ENCODE measurements around the gene GPBP1L1. TPM values are rescaled to one million over a fixed set of nuclear protein-coding genes. Genes with fewer than 3 reads are reported as not detected.

The GPBP1L1 gene
- total and polyA plus RNA-seq, 2 donors (not counting 1 experiment from before 2014, with no cell fraction given), result 77.2 to 104 TPM

DNA sequence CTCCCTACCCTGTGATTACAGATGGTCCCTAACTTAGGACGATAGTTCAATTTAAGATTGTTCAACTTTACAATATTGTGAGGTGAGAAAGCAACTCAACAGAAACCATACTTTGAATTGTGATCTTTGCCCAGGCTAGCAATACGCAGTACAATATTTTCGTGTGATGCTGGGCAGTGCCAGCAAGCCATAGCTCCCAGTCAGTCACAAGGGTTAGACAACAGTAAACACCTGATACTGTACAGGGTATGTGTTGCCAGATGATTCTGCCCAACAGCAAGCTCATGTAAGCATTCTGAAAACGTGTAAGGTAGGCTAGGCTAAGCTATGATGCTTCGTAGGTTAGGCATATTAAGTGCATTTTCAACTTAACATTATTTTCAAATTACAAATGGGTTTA is 11.9 kb downstream of the GPBP1L1 start:
- TF ChIP-seq EZH2 (IDR thresholded peaks at IDR 0.05; ENCODE audit: low read length, missing control alignments), result no peak
- TF ChIP-seq, protein P1, sequence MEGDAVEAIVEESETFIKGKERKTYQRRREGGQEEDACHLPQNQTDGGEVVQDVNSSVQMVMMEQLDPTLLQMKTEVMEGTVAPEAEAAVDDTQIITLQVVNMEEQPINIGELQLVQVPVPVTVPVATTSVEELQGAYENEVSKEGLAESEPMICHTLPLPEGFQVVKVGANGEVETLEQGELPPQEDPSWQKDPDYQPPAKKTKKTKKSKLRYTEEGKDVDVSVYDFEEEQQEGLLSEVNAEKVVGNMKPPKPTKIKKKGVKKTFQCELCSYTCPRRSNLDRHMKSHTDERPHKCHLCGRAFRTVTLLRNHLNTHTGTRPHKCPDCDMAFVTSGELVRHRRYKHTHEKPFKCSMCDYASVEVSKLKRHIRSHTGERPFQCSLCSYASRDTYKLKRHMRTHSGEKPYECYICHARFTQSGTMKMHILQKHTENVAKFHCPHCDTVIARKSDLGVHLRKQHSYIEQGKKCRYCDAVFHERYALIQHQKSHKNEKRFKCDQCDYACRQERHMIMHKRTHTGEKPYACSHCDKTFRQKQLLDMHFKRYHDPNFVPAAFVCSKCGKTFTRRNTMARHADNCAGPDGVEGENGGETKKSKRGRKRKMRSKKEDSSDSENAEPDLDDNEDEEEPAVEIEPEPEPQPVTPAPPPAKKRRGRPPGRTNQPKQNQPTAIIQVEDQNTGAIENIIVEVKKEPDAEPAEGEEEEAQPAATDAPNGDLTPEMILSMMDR (conservative IDR thresholded peaks at IDR 0.05 in 1 of 2, IDR thresholded peaks at IDR 0.05 in 1 of 2; ENCODE audit: low read depth in 1 of 2, low read length in 2 of 2), result no peak
- Histone ChIP-seq H3K27me3 (ENCODE audit: control insufficient read depth, insufficient read depth, low read length) (no peaks in the 10 kb centered on the region), H3K79me2 (ENCODE audit: control insufficient read depth, insufficient read depth, low read length) (peaks cover 86% of the 10 kb centered on the region), H4K20me1 (ENCODE audit: control insufficient read depth, extremely low read depth, insufficient read depth, low read length) (peaks cover 6% of the 10 kb centered on the region), H3K27ac (ENCODE audit: insufficient read depth, low read length) (no peak overlapping the region), H2AFZ (ENCODE audit: low read length) (no peak overlapping the region), H3K9ac (ENCODE audit: insufficient read depth, low read length) (no peak overlapping the region), H3K4me2 (ENCODE audit: extremely low read depth, insufficient read depth, low read length) (no peak overlapping the region), H3K9me3 (ENCODE audit: control insufficient read depth, insufficient read depth, low read depth, low read length) (no peaks in the 10 kb centered on the region), H3K4me3 (replicated peaks in 1 of 4; ENCODE audit: control extremely low read depth in 1 of 4, insufficient read depth in 1 of 4, low read depth in 3 of 4, low read length in 4 of 4) (no peak overlapping the region), H3K4me1 (ENCODE audit: control insufficient read depth, extremely low read depth, insufficient read depth, low read length) (peaks cover 11% of the 10 kb centered on the region), H3K36me3 (ENCODE audit: control insufficient read depth, insufficient read depth, low read length) (peaks cover 1% of the 10 kb centered on the region)
- no peak for DNase-seq (ENCODE audit: low read depth in 2 of 2)

DNA sequence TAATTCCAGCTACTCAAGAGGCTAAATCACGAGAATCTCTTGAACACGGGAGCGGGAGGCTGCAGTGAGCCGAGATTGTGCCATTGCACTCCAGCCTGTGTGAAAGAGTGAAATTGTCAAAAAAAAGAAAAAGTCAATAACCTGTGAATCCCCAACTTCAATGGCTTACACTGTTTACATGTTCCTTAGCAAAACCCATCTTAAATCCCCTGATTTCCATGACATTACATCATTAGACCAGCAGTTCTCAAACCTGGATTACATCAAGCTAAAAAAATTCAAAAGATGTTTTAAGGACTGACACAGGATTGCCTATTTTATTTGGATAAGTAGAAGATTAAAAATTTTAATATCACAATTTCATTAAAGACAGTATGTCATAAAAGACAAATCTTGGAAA is 12.4 kb downstream of the GPBP1L1 start:
- H3K4me2 ChIP-seq (ENCODE audit: extremely low read depth, insufficient read depth, low read length), result no peak overlapping the region
- H3K36me3 ChIP-seq (ENCODE audit: control insufficient read depth, insufficient read depth, low read length), result peaks cover 1% of the 10 kb centered on the region
- peaks cover 84% of the 10 kb centered on the region for H3K79me2 ChIP-seq (ENCODE audit: control insufficient read depth, insufficient read depth, low read length)
- H3K4me1 ChIP-seq (ENCODE audit: control insufficient read depth, extremely low read depth, insufficient read depth, low read length), result peaks cover 11% of the 10 kb centered on the region
- H4K20me1 ChIP-seq (ENCODE audit: control insufficient read depth, extremely low read depth, insufficient read depth, low read length), result peaks cover 4% of the 10 kb centered on the region
- H3K9ac ChIP-seq (ENCODE audit: insufficient read depth, low read length), result no peak overlapping the region
- TF ChIP-seq, protein P1 (conservative IDR thresholded peaks at IDR 0.05 in 1 of 2, IDR thresholded peaks at IDR 0.05 in 1 of 2; ENCODE audit: low read depth in 1 of 2, low read length in 2 of 2), result no peak
- TF ChIP-seq EZH2 (IDR thresholded peaks at IDR 0.05; ENCODE audit: low read length, missing control alignments), result no peak
- H3K27ac ChIP-seq (ENCODE audit: insufficient read depth, low read length), result no peak overlapping the region
- H3K4me3 ChIP-seq (replicated peaks in 1 of 4; ENCODE audit: control extremely low read depth in 1 of 4, insufficient read depth in 1 of 4, low read depth in 3 of 4, low read length in 4 of 4), result no peak overlapping the region
- no peaks in the 10 kb centered on the region for H3K27me3 ChIP-seq (ENCODE audit: control insufficient read depth, insufficient read depth, low read length)
- H3K9me3 ChIP-seq (ENCODE audit: control insufficient read depth, insufficient read depth, low read depth, low read length), result no peaks in the 10 kb centered on the region
- no peak overlapping the region for H2AFZ ChIP-seq (ENCODE audit: low read length)
- DNase-seq (ENCODE audit: low read depth in 2 of 2), result peak; percentile 37 to 40

DNA sequence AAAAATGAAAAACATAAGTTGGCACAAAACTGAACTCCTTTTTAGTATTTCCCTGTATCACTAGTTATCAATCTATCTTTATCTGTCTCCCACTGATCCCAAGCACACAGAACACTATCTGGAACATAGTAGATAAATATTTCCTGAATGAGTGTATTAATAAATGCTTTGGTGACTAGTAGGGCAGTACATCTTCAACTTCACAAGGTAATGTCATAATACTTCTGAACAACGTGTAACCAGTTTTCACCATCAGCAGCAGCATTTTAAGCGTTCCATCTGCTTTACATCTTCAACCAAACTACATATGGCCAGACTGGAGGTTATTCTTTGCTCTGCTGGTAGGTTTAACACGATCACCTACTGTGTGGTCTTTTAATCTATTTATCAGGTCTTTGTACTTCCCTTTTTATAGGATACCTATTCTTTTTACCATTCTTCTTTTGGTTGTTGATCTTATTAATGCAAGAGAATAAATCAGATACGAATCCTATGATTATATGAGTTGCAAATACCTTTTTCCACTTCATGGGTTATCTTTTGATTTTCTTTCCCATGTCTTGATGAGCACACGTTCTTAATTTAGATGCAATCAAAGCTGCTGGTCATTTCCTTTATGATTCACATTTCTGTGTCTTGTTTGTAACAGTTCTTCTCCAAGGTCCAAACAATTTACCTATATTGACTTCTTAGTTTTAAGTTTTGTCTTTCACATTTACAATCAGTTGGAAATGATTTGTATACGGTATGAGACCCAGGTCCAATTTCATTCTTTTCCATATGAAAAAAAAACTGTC is 16.3 kb downstream of the GPBP1L1 start:
- Histone ChIP-seq H2AFZ (ENCODE audit: low read length) (no peak overlapping the region), H3K27ac (ENCODE audit: insufficient read depth, low read length) (no peak overlapping the region), H3K4me2 (ENCODE audit: extremely low read depth, insufficient read depth, low read length) (no peak overlapping the region), H3K4me1 (ENCODE audit: control insufficient read depth, extremely low read depth, insufficient read depth, low read length) (peaks cover 12% of the 10 kb centered on the region), H3K4me3 (replicated peaks in 1 of 4; ENCODE audit: control extremely low read depth in 1 of 4, insufficient read depth in 1 of 4, low read depth in 3 of 4, low read length in 4 of 4) (no peak overlapping the region), H3K79me2 (ENCODE audit: control insufficient read depth, insufficient read depth, low read length) (peaks cover 88% of the 10 kb centered on the region), H3K9me3 (ENCODE audit: control insufficient read depth, insufficient read depth, low read depth, low read length) (no peaks in the 10 kb centered on the region), H3K36me3 (ENCODE audit: control insufficient read depth, insufficient read depth, low read length) (peaks cover 1% of the 10 kb centered on the region), H3K9ac (ENCODE audit: insufficient read depth, low read length) (no peak overlapping the region), H4K20me1 (ENCODE audit: control insufficient read depth, extremely low read depth, insufficient read depth, low read length) (no peaks in the 10 kb centered on the region), H3K27me3 (ENCODE audit: control insufficient read depth, insufficient read depth, low read length) (no peaks in the 10 kb centered on the region)
- TF ChIP-seq, protein P1 (conservative IDR thresholded peaks at IDR 0.05 in 1 of 2, IDR thresholded peaks at IDR 0.05 in 1 of 2; ENCODE audit: low read depth in 1 of 2, low read length in 2 of 2), result no peak
- TF ChIP-seq EZH2 (IDR thresholded peaks at IDR 0.05; ENCODE audit: low read length, missing control alignments), result no peak
- peak in 1 of 2 donors; percentile 28 for DNase-seq (ENCODE audit: low read depth in 2 of 2)

Measured in fibroblast of lung (primary cell).